G401.6 (cell line): Measurements from ENCODE around the gene SEMA5A.

Experiments used
- FAIRE-seq: peaks from 2 replicates; lab custom pipeline; 2012; peaks lifted over from hg19 to GRCh38; lab: Jason Lieb, UNC

Gene SEMA5A

DNA sequence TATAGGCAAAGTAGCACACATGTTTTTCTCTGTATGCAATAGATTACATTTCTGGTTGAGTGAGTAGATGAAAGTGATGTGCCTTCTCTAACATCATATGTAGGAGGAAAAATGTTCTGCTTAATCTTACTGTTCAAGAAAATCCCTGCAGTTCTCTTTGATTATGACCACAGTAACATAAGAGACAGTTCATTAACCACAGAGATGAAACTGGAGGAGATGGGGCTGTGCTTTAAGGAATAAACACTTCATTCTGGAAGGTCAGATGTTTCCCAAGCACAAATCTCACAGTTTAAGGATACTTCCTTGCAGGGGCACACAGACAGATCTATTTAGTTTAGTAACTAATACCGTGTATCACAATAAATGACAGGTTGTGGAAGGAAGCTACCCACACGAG is 150.2 kb downstream of the SEMA5A start:
- FAIRE-seq: no peak

DNA sequence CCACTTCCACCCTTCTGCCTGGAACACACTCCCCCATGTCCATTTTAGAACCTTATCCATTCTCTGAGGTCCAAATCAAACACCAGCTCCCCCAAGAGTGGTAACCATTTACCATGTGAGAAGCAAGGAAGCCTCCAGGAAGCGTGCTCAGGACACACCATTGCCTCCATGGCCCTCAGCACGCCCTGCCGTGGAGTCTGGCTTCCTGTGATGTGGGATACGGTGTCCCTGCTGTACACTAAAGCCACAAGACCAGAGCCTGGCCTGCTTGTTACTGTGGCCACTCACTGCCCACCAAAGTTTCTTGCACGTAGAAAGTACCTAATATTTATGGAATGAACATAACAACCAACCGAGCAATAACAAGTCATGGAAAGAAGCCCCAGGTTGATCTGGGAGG is 151.7 kb downstream of the SEMA5A start:
- no peak for FAIRE-seq

DNA sequence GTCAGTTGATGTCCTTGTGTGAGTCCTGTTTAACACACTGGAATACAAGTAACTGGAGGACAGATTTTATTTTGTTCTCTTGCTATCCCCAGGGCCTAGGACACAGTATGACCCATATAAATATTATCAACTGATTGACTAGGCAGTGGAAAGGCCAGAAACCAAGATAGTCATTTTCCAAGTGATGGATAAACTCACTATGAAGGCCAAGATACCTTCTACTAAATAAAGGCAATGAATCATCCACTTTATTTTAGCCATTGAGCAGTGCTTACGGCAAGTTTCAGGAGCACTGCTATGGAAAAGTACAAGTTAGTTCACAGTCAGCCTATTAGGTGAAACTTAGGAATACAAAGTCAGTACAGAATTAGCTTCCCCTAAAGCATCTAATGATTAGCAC is 153.2 kb downstream of the SEMA5A start:
- FAIRE-seq: no peak

DNA sequence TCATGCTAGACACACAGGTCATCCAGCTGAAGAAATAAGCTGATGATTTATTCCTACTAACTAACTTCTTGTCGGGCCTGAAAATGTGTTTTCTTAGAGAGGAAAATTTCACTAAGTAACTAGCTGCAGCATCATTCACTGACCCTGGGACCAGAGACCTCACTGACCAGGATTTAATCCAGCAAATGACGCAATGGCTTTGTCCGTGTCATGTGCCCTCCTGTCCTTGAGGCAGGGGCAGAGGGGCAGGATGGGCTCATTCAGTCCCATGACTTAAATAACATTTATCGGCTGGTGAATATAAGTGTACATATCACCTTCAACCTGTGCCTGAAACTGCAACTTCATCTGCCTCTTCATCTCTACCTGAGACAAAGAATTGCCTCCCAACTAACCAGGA is 154.8 kb downstream of the SEMA5A start:
- no peak for FAIRE-seq

DNA sequence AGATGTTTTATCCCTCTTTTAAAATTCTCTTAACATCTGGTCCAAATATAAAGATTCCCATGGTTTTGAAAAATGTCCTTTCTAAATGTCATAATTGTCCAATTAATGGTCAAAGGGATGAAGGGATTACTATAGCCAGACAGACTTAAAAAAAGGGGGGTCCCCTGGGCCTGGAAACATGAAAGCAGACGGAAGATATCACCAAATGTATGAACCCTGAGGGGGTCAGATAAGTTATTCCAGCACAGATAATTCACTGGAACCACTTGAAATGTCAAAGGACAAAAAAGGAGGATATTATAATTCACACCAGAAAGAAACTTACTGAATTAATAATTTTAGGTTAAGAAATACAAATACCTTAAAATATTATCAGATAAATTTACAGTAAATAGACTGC is 155.8 kb downstream of the SEMA5A start:
- no peak for FAIRE-seq

DNA sequence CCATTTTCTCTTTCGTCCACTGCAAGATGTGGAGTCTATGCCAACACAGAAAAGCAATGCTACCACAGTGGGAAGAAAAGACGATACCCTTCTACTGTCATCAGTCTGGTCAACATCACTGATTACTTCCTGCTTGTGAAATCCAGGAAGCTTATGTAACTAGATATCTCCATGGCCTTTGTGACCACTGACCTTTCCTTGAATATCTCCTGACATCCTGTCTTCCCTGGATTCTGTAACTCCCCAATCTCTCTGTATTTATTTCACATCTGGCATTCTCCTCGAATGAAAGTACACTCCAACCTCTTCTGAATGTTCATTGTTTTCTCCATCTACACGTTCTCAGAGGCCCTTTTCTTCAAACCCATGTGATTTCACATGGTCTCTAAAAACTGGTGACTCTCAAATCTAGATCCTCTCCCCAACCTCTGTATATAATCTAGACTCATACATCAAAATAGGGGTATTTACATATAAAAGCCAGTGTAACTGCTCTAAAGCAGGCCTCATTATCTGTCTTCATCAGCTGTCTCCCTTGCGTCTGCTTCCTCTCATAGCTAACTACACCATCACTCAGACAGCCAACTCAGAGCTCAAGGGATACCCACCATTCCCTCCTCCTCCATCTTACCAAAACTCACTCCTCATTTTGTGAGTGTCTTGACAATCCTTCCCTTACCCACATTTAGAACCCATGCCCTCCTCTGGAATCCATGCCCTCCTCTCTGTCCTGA is 156.8 kb downstream of the SEMA5A start:
- FAIRE-seq: no peak

DNA sequence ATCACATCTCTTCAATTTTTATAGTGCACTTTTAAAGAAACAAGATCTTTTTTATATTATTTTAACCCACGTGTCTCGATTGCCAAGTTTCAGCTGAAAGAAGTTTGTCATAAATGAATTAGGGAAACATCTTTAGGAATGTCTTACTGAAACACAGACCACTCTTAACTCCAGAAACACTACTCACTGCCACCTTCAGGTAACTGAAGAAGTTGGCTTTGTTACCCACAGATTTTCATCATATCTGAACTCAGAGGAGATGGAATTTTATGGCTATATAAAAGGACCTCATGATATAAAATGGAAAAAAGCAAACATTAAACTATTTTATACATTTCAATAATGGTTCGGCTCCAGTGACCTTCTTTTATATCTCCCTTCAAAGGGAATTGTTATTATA is 158.0 kb downstream of the SEMA5A start:
- no peak for FAIRE-seq

DNA sequence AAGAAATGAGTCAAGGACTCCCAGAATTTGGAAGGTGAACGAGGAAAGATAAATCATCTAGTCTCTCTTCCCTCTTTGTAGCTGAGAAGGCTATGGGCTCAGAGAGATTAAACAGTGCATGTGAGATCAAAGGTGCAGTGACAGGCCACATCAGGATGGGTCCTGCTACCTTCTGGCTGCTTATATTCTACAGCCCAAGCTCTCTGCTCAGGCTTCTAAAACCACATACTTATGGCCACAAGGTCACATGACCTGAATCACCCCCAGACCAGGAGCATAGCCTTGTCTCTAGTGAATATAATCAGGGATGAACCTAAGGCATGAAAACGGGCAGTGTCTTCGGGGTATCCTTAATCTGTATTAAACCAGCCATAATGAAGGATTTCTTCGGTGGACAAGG is 158.9 kb downstream of the SEMA5A start:
- no peak for FAIRE-seq

DNA sequence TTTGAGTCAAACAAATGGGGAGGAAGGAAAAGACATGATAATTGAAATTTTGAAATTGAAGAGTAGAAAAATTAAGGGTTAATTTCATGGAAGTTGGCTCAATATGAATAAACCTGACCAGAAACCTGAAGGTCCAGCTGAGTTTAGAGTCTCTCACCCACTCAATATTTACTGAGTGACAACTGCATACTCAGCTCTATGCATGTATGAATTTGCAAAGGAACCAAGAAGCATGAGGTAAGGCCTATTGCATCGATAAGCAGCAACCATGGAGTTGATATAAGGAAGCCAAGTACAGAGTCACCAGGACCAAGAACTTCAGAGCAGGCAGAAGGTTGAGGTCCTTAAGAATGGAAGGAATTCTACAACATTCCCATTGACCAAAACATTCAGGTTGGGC is 163.4 kb downstream of the SEMA5A start:
- FAIRE-seq: no peak

DNA sequence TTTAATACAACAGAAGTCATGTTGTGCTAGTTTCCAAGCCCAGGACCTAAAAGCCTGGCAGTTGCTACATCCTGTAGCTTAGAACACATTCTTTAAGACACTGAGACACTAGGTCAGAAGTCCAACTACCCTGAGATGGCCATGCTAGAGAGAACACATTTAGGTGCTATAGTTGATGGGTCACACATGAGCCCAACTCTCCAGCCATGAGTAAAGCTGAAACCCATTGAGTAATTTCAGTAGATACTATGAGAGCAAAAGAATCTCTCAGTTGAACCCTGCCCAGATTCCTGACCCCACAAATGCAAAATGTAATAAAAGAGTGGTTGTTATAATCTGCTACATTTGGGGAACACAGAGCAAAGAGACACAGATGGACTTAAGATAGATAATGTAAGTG is 164.4 kb downstream of the SEMA5A start:
- FAIRE-seq: no peak

DNA sequence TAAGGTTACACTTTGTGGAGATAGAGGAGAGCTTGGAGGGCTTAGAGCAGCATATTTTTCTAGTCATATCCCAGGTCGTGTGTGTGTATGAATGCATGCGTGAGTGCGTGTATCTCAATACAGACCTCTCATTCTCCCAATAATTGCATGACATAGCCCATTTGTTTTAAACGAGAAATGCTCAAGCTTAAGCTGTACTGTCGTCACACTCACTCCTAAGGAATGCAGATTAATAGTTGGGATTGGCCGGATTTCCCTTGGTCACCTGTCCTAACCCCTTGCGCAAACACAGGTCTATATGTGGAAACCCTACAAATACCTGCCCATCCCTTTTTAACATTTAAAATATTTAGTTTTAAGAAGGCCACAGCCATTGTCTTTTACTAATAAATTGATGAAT is 165.8 kb downstream of the SEMA5A start:
- FAIRE-seq: no peak

DNA sequence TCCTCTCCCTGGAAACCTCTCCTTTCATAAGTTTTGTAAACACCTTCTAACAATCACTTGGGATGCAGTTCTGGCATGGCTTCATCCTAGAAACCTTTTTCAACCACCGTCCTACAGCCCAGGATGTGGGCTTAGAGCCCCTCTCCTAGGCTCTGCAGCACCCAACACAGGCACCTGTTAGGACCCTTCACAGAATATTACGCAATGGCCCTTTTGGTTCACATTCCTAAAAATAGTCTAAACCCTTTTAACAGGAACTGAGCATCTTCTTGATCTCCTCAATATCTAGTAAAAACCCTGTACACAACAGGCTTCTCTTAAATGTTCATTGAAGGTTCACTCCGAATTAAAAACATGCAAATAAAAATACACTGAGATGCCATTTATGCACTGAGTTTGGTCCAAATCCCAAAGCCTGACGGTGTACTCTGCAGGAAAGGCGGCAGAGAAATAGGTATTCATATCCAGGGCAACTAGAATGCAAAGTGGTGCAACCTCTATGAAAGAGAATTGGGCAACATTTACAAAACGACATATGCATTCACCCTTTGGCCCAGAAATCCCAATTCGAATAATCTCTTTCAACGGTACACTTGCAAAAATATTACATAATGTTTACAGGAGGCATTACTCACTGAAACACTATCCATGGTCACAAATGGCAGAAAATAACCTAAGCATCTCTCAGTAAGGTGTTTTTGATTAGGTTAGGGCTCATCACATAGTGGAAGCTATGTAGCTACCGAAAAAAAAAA is 169.3 kb downstream of the SEMA5A start:
- no peak for FAIRE-seq

DNA sequence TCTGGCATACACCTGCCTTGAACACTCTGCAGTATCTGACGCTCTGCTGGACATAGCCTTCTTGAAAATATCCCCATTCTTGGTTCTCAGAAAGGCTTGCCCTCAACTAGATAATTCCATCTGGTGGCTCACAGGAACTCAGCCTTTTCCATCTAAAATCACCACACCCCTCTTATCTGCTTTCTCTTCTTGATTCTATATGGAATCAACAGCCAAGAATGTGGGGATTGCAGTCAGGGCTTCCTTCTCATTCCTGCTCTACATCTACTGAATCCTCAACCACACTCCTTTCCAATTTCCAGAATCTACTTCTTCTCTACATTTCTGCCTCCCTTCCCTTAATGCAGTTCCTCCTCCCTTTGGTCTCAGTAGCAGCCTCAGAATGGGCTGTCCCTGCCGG is 170.1 kb downstream of the SEMA5A start:
- FAIRE-seq: no peak

DNA sequence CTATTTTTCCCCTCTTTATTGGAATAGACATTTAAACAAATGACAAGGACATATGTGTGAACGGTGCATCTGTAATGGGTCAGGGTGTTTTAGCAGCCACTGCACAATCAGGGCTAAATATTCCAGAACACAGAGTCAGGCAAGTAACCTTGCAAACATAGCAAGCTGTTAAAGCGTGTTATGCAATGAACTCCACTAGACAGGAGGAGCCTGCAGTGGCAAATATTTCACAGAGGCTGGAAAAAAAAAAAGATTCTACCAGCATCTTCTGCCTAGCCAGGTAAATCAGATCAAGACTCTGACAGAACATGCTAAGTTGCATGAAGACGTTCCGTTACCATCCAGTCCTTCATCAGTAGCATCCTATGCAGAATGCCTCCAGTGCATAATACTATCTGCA is 171.8 kb downstream of the SEMA5A start:
- no peak for FAIRE-seq

DNA sequence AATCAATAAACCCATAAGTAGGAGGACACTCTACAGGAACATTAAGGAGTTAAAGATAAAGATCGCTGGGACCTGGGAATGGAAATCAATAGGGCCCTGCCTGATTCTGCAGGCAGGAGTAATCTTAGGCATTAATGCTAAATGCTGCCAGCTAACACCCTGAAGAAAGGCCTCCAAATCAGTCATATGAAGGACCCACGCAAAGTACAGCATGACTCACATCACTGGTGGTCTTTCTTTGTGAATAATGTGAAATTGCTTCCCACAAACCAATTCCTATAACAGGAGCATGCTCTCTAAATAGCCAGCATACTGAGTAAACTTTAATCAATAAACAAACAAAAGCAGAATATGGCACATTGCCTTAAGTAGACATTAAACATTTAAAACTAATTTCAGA is 172.3 kb downstream of the SEMA5A start:
- no peak for FAIRE-seq

DNA sequence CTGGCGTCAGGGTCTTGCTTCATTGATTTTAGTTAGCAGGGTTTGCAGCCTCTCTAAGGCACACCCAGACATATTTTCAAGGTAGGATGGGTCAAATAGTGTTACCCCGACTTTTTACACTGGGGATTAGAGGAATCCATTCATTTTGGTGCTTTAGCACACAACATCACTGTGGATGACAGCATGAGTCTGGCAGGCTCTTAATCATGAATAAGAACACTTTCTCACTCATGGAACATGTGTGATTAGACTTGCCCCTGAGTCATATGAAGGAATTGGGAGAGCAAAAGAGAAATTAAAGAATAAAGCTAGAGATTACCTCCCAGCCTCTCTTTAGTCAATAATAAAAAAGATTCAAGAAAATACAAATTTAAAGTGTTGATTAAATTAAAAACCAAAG is 175.6 kb downstream of the SEMA5A start:
- no peak for FAIRE-seq

DNA sequence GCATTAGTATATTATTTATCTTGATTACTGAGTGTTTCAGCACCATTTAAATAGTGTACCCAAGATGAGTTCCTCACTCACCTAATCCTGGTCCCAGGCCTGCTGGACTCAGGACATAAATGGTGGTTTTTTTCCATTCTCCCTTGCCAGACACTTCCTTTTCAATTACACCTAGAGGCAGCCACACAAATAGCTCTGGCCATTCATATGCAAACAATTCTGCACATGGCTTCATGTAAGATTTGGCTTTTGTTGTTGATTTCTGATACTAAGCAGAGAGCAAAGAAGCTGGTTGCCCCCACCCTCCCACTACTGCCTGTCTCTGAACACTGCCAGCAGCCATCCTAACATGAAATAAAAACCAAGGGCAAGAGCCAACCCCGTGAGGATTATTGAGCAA is 180.4 kb downstream of the SEMA5A start:
- FAIRE-seq: no peak

DNA sequence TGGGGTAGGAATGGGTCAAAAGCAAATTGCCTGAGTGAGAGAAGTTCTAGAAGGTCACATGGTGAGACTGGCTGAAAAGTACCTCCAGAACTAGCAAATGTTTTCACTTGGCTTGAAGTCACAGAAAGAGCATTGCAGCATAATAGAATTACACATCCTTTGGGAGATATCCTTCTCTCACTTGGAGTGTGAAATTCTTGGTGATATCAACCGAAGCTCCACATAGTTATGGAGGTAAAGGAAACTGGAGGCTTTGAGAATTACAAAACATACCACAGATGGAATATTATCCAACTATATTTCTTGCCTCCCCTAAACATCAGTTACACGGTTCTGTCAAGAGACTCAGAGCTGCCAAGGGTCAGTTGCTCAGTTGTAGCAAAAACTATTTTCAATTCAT is 182.4 kb downstream of the SEMA5A start:
- FAIRE-seq: no peak

DNA sequence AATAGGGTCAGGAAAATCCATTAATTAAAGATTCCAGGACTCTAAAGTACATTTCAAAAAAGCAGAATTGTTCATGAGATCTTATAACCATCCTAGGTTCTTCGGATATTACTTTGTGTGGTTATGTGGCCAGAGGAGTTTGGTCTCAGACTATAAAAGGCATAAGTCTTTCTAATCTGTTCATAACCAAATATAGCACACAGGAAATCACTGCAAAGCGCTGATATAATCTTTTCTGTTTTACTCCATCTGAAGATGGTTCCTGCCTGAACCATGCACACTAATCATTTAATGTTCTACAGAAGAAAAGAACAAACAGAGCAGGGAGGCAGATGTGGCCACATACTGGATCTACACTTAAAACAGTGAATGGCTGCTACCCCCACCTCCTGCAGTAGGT is 182.8 kb downstream of the SEMA5A start:
- FAIRE-seq: no peak

DNA sequence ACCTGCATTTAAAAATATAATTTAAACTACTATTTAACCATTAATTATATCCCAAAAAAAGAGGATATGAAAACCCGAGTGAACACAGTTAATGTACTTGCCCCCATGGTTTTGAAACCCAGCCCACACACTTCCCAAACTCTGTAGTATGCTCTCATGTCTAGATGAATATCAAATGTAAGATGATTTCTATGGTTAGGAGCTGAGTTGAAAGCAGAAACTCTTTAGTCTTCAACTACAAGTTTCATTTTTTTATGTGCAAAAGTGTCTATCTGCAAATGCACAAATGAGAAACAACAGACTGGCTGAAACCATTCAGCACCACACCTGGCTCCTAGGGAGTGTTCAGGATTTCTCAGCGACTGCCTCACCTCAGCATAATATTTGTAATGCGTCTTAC is 183.3 kb downstream of the SEMA5A start:
- FAIRE-seq: no peak

DNA sequence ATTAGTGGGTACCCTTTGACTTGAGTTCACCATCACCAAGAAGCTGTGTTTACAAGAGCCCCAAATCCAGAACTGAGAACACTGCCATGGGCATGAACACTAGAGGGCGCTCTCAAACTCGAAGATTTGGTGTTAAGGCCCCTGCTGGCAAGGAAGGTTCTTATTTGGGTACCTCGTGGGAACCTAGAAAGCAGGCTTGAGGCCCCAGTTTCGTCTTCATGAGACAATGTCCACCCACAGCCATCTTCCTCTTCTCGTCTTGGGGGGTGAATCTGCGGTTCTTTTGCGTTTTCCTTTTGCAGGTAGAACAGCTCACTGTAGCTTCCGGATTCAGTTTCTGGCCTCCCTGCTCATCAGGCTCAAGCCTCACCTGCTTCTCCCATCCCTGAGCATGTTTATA is 184.0 kb downstream of the SEMA5A start:
- FAIRE-seq: no peak

DNA sequence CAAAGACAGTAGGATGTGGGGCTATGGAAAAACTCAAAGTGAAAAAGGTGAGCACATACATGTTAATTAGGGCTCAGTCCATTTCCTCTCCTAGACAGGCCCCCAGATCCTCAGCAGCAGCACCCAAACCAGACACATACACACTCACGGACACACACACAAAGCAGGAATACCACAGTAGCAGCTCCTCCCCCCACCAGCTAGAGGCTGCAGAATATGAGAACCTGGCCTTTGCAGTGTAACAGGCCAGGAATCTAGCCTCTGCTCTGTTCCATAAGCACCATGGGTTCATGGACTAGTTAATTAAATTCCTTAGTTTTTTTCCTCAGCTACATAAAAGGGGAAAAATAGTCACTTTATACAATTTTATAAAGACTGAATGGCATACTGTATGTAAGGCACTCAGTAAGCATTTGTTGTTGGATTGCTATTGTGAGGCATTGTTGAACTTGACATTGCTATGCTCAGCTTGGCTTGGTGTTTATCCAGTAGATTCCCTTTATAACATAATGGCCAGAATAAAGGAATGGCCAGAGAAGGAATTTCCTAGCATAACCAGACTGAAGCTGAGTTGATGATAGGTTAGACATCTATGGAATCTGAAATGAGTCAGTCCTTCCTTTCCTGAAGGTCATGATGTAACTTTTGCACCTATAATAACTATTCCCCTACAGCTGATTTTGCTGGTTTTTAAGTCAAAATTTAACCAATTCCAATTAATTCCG is 186.8 kb downstream of the SEMA5A start:
- no peak for FAIRE-seq

DNA sequence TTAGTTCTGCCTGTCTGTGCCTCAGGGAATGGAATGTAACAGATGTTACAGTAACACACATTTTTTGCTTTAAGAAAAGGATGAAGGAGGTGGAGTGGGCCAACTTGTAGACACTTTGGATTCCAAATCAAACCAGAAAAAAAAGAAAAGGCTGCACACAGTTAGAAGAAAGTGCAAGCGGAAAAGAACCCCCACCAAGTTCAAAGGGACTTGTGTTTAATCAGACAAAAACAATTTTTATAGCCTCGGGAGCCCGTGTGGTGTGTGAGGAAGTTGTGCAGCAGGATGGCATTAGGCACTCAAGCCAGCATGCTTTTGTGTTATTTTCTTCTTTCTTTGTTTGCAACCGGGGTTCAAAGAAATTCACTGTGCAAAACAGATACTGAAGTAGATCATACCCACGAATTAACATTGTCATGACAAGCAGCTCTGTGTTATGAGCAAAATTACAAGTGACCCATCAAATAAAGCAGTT is 189.5 kb downstream of the SEMA5A start:
- no peak for FAIRE-seq
